Hippocampal formation (tissue), 2 donors: ENCODE measurements around the gene KRT78.

Experiments
- DNase-seq, 2 donors: peaks; one replicate each; lab custom pipeline; 2025; lab: John Stamatoyannopoulos, UW

The KRT78 gene

GRCh38 chr12:52812073-52812400 lies 36.8 kb downstream of the KRT78 start:
- no peak for DNase-seq

GRCh38 chr12:52811191-52812072 lies 37.4 kb downstream of the KRT78 start:
- DNase-seq: no peak

GRCh38 chr12:52810554-52810953 lies 38.2 kb downstream of the KRT78 start:
- no peak for DNase-seq

- DNase-seq: no peak
Measured at GRCh38 chr12:52809166-52809565, 39.6 kb downstream of the KRT78 start.

GRCh38 chr12:52808573-52809160 lies 40.1 kb downstream of the KRT78 start:
- DNase-seq: no peak

GRCh38 chr12:52807544-52808470 lies 41.0 kb downstream of the KRT78 start:
- DNase-seq: no peak

DNA sequence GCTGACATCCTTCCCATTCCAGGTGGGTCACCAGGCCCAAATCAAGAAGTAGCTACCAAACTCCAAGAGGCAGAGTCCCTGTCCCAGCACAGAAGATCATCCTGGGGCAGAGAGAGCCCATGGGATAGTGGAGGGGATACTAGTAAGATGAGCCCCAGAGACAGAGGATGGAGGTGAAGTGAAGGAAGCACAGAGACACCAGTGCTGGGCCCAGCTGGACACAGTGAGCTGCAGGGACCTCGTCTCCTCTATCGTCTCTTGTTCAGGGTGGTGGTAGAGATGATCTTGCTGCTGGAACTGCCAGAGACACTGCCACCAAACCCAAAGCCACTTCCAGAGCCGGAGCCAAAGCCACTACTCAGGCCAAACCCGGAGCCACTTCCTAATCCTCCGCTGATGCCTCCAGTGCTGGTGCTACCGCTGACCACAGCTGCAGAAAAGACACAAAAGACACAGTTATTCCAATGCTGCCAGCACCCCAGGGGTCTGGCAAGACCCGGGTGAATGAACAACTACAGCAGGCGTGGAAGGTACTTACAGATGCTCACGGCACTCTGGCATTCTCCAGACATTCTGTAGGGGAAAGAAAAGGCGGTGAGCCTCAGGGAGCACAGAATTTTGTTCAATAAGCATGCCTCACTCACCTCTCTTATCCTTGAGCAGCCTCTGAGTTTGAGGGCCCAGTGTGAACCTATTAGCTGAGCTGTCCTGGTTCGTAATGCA lies 41.8 kb downstream of the KRT78 start:
- DNase-seq: no peak

DNA sequence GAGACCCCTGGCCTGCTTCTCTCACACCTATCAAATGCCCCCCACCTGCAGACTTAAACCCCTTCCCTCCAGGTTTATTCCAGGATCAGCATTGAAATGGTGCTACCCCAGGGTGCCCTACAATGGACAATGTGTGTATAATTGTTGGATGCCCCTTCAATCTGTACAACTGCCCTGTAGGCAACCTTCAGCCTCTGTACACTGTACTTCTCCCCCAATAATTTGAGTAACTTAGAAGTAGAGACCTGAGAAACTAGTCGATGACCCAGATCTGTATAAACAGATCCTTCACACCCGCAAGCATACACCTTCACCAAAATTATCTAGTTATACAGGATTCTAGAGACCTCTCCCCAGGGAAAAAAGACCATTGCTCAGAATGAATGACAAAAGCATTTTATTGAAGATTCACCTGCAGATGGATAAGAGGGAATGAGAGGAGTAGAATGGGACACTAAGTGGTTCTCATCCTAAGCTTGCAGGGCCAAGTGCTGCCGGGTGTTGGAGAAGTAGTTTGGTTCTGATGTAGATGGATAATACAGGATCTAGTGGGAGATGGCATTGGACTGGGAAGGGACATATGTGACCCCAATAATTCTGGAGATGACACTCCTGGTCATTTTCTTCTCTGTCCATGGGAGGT lies 42.5 kb downstream of the KRT78 start:
- DNase-seq: no peak

GRCh38 chr12:52805739-52806138 lies 43.1 kb downstream of the KRT78 start:
- DNase-seq: no peak

- no peak for DNase-seq
Measured at GRCh38 chr12:52805000-52805399, 43.8 kb downstream of the KRT78 start.

DNA sequence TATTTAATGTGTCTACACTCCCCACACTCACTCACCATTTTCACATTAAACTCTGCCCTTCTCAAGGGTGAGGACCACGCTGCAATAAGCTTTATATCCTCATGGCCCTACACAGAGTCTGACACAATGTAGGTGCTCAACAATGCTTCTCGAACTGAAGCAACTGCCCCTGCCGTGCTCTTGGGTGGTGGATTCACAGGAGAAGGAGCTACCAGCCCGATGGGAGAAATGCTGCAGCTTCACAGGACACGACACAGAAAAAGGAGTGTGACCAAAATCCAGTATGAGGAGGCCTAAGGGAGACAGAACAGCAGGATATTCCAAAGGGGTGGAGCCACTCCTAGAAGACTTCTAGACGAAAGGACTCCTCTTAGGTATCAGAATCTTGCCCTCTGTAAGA lies 46.4 kb downstream of the KRT78 start:
- no peak for DNase-seq

- DNase-seq: no peak
Measured at GRCh38 chr12:52801773-52802172, 47.0 kb downstream of the KRT78 start.

DNA sequence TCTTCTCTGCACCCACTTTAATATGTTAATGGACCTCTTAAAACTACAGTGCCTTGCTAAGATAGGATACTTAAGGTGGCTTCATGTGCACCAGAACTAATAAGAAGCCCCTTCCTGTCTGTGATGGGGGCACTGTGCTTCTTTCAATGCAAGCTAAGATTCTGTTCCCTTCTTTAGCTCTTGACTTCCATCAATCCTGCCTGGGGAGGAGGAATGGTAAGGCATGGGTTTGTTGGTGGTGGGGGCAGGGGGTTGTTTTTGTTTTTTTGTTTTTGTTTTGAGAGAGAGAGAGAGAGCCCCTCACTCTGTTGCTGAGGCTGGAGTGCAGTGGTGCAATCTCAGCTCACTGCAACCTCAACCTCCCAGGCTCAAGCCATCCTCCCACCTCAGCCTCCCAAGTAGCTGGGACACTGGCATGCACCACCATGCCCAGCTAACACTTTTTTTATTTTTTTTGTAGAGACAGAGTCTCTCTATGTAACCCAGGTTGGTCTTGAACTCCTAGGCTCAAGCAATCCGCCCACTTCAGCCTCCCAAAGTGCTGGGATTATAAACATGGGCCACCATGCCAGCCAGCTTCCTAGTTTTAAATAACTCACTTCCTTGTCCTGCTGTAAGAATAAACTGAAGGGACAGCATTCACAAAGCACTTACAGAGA lies 48.4 kb downstream of the KRT78 start:
- no peak for DNase-seq

DNA sequence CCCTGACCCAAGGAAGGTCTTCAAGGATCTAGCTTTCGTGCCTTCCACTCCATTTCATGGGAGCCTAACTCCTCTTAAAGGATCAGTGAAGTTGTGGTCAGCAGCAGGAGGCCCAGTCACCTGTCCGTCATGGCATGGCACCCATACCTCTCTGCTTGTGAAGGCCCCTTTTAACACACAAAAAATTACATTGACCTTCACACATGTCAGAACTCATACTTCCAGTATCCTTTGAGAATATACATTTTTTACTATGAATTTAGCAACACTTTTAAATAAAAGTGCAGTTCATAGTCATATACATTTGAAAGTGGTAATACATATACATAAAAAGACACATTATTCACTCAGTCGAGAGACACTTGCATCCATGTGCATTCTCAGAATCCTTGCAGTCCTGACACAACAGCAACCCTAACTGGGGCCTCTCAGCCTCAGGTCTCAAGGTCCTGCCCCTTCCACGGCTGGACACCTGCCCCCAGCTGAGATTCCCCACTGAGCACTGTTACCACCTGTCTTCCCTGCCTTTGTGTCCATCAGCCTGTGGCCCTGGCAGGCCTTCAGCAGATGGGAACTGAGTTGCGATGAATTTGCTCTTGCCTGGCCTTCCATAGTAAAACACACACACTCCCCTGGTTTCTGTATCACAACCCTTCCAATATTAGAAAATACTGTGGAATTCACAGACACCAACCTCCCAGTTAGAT lies 49.1 kb downstream of the KRT78 start:
- no peak for DNase-seq

DNA sequence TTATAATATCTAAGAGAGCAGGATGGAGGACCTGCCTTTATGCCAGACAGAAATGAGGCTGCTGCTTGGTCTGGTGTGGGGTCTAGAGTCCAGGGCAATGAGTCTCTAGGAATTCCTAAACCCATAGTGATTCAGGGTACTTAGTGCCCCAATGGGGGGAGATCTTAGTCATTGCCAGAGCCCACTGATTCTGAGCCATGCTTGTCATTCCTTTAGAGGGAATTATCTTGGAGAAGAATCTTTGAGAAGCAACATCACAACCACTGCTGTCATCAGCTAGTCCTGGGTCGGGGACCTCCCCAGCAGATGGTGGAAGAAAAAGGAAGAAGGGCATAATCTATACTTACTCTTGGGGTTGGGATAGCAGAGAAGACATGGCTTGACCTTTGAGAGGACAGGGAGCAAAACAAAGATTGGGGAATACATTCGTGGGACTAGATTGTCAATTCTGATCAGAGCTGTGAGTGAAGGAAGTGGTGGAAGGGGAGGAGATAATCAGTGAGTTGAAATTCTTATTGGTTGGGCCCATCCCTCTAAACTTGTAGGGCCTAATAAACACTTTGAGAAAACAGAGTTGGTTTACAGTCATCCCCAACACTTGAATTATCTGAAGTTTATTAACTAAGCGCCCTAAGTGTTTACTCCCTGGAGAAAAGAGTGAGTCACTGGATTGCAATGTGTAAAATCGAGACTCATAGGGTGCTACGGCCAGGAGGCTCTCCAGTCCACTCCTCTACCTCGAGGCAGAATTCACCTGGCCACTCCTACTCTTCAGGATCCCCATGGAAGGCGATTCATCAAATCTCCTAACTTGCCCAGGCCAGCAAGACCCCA lies 49.9 kb downstream of the KRT78 start:
- DNase-seq: no peak

DNA sequence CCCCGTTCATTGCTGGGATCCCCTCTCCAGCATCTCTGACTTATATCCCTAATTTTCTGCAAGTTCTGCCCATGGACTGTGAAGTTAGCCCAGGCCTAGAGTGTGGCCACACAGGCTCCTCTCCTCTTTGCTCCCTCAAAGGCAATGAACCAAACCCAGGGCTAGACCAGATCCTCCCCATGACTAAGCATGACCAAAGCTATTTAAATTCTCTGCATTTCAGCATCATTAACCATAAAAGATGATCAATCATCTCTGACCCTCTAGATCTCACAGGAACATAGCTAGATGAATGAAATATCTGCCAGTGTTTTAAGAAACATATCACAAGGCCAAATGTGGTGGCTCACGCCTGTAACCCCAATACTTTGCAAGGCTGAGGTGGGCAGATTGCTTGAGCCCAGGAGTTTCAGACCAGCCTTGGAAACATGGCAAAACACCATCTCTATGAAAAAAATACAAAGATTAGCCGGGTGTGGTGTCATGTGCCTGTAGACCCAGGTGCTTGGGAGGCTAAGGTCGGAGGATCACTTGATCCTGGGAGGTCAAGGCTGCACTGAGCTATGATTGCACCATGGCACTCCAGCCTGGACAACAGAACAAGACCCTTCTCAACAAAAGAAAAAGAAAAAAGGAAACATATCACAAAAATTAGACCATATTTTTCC lies 50.7 kb downstream of the KRT78 start:
- no peak for DNase-seq

DNA sequence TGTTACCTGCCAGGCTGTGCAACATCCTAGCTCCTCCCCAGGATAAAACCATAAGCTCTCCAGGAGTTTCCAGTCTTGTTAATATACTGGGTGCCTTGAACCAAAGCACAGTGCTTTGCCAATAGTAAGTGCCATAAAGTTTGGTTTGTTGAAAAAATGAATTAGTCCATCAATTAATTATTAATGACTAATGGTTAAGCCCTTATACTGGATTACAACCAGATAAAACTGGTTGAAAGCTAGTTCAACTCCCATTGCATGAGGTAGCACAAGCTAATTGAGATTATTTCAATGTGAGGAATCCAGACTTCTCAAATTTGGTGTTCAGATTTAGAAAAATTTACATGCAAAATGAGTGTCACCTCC lies 51.3 kb downstream of the KRT78 start:
- no peak for DNase-seq

DNA sequence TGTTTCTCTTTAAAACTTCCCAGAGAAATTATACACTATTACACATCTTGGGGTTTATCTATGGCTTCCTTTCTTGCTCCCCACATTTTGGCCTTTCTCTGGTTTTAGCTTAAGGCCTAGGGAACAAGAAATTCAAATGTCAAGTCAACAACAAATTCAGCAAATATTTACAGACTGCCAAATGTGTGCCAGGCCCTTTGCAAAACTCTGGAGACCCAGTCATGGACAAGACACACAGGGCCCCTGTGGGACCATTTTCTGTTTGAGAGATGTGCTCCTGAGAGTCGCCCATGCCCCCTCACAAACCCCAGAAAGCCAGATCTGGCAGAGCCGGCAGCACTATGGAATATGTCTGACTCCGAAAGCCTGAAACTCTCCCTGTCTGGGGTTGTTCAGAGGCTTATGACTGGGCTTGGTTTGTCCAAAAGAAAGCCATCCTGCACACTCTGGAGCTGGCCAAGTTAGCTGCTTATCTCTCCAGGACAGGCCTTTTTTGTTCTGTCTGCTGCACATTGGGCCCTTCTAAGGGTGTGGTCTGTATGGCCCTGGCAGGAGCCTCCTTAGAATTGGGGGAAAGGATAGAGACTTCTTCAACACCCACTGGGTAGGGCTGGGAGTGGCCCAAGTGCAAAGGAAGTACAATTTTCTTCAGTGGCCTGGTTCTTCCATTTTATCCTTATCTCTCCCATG lies 51.8 kb downstream of the KRT78 start:
- no peak for DNase-seq
